ENCODE measurements around the gene GSK3A.
"Not testable (repeated sequence)": the region's sequence is repeated elsewhere in the genome, so short reads cannot be mapped to it uniquely, and the experiment has no call there.

GSK3A gene

GRCh38 chr19:42268704-42269477, 26.5 kb upstream of the GSK3A start, which contains the start of gene CIC:
Gene CIC, plus strand, starts transcription at chr19:42269252. Its CDS starts 2,532 bp downstream, at chr19:42271784.
- DNase-seq (ENCODE audit: low read depth in 2 of 2) = peak; percentile 98 to 99

GRCh38 chr19:42268142-42268703, 25.8 kb upstream of the GSK3A start:
- peak; percentile 93 to 98 for DNase-seq (ENCODE audit: low read depth in 2 of 2)

- DNase-seq (ENCODE audit: low read depth in 2 of 2) = no peak
Observed at GRCh38 chr19:42267644-42268141, 25.3 kb upstream of the GSK3A start.

- DNase-seq (ENCODE audit: low read depth in 2 of 2) = not testable (repeated sequence)
Observed at GRCh38 chr19:42266928-42267603, 24.7 kb upstream of the GSK3A start.

- DNase-seq (ENCODE audit: low read depth in 2 of 2) = not testable (repeated sequence)
Observed at GRCh38 chr19:42266105-42266504, 23.7 kb upstream of the GSK3A start.

- no peak for DNase-seq (ENCODE audit: low read depth in 2 of 2)
Observed at GRCh38 chr19:42261763-42262162, 19.4 kb upstream of the GSK3A start.

- DNase-seq (ENCODE audit: low read depth in 2 of 2) = not testable (repeated sequence)
Observed at GRCh38 chr19:42257842-42258241, 15.4 kb upstream of the GSK3A start.

- no peak for DNase-seq (ENCODE audit: low read depth in 2 of 2)
Observed at GRCh38 chr19:42255766-42256745, 13.7 kb upstream of the GSK3A start.

GRCh38 chr19:42254850-42255765, 12.7 kb upstream of the GSK3A start, which contains the start of gene ERF:
Gene ERF, minus strand, starts transcription at chr19:42255128. Its CDS starts 129 bp downstream, at chr19:42254999.
- peak; percentile 89 to 91 for DNase-seq (ENCODE audit: low read depth in 2 of 2)

- DNase-seq (ENCODE audit: low read depth in 2 of 2) = peak; percentile 63 to 74
Observed at GRCh38 chr19:42254089-42254849, 11.9 kb upstream of the GSK3A start.

- DNase-seq (ENCODE audit: low read depth in 2 of 2) = peak; percentile 55 to 60
Observed at GRCh38 chr19:42253245-42254088, 11.1 kb upstream of the GSK3A start.

- DNase-seq (ENCODE audit: low read depth in 2 of 2) = no peak
Observed at GRCh38 chr19:42252365-42253244, 10.2 kb upstream of the GSK3A start.

- DNase-seq (ENCODE audit: low read depth in 2 of 2) = no peak
Observed at GRCh38 chr19:42251572-42252358, 9.4 kb upstream of the GSK3A start.

- DNase-seq (ENCODE audit: low read depth in 2 of 2) = no peak
Observed at GRCh38 chr19:42250666-42251531, 8.5 kb upstream of the GSK3A start.

- no peak for DNase-seq (ENCODE audit: low read depth in 2 of 2)
Observed at GRCh38 chr19:42250183-42250665, 7.8 kb upstream of the GSK3A start.

Data from stimulated activated CD4-positive, alpha-beta T cell treated with anti-CD3 and anti-CD28 coated beads, Interleukin-4, amount 100 ng/mL, for 48 hours (primary cell).